Medulla oblongata (tissue), 1 donor: Measurements from ENCODE around the gene RPS26.

ENCODE experiments used
- DNase-seq: peaks from one replicate; pipeline ENCODE4 v3.0.0-alpha.2; 2015; ENCODE audit errors: extremely low spot score

RPS26 gene

DNA sequence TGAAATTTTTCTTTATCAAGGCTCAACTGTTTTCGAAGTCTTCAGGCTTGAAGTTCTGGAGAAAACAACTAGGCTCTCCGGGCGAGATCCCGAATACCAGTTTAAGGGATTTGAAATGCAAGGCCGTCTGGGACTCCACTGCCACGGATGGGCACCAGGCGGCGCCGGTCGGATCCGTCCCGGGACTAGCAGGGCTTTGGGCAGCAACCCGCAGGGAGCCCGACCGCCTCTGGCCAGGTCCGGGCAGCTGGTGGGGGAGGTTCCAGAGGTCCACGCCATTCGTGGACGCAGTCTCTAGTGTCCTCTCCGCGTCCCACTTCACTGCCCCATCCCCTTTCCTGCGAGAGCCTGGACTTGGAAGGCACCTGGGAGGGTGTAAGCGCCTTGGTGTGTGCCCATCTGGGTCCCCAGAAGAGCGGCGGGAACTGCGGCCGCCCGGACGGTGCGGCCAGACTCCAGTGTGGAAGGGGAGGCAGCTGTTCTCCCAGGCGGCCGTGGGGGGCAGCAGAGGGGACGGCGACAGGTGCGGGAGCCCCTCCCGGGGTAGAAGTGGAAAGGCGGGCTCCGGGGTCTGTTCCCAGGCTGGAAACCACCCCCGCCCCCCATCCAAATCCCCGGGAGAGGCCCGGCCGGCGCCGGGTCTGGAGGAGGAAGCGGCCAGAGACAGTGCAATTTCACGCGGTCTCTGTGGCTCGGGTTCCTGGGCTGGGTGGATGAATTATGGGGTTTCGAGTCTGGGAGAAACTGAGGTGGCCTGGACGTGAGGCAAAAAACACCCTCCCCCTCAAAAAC is 37.4 kb downstream of the RPS26 start:
- DNase-seq: peak; percentile 85

- DNase-seq: peak; percentile 76
These were observed 38.2 kb downstream of the RPS26 start, which contains the start of gene ERBB3 for GRCh38 chr12:56079723-56080555. TSS of gene ERBB3 (plus strand) at chr12:56080165. CDS start at chr12:56080301, 136 bp downstream.

GRCh38 chr12:56080556-56081138 is 38.9 kb downstream of the RPS26 start:
- DNase-seq: no peak

DNA sequence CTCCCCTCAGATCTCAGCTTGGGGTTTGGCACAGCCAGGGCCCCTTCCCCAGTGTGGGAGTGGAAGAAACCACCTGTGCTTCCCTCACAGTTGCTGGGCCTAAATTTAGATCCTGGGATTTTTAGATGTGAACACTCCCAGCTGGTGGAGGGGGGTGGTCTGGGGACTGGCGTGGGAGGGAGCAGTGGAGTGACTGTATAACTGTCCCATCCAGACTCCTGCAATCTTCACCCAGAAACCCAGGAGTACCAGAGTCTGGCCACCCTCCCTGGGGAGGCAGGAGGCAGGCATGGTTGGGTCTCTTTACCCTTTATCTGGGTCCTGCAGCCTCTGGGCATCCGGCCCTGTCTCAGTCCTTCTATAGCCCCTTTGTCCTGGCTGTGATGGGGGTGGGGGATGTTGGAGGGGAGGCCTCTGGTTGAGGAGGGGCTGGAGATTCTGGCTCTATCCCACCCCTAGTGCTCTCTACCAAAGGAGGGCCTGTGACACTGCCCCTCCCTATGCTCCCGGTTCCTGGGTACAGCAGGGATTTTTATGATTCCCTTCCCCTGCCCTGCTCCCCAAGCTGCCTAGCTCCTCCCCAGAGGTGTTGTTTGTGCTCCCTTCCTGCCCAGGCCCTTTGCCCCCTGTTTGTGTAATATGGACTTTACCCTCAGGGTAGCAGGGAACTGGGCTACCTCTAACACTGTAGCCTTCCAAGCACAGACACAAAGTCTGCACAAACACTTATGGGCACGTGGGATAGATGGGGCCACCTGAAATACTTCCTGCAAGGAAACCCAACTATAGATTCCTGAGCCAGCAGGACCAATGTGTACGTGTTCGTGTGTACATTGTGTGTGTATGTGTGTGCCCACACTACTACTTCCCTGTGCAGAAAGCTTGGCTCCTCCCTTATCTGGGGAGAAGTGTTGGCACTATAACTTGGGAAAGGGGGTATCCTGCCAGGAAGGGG is 40.0 kb downstream of the RPS26 start:
- peak; percentile 79 for DNase-seq

- no peak for DNase-seq
These were observed 40.7 kb downstream of the RPS26 start for GRCh38 chr12:56082382-56082781.

DNA sequence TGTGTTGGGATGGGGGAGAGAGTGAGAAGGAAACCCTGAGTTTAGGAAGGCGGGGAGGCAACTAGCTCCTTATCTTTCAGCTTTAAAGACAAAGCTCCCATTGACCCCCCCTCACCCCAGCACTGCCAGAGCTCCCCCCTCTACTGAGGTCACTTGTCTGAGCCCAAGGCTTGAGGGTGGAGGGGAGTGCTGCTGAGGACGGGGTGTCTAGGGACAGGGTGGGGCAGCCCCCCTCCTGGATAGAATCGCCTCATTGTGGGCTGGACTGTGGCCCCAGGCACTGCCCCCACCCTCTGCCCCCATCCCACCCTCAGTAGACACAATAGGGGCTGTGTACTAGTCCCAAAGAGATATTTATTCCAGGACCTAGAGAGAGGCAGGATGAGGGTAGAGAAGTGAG is 41.2 kb downstream of the RPS26 start:
- DNase-seq: peak; percentile 93

DNA sequence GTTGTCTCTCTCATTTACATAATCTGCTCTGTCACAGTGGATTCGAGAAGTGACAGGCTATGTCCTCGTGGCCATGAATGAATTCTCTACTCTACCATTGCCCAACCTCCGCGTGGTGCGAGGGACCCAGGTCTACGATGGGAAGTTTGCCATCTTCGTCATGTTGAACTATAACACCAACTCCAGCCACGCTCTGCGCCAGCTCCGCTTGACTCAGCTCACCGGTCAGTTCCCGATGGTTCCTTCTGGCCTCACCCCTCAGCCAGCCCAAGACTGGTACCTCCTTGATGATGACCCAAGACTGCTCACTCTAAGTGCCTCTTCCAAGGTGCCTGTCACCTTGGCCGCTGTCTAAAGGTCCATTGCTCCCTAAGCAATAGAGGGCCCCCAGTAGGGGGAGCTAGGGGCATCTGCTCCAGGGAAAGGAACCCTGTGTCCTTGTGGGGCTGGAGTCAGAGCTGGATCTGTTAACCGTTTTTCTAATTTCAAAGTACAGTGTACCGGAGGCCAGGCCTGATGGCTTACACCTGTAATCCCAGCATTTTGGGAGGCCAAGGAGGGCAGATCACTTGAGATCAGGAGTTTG is 43.3 kb downstream of the RPS26 start:
- peak; percentile 18 for DNase-seq

GRCh38 chr12:56086096-56086495 is 44.4 kb downstream of the RPS26 start:
- DNase-seq: no peak

DNA sequence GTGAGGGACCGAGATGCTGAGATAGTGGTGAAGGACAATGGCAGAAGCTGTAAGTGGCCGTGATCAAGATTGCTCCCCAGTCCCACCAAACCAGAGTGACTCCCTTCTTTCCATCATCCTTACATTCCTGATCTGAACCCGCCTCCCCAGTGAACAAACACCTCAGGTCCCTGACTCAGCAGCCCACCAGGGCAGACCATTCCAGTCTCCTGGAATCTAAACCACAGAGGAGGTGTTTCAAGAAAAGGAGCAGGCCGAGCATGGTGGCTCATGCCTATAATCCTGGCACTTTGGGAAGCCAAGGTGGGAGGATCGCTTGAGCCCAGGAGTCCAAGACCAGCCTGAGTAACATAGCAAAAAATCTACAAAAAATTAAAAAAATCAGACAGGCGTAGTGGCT is 44.9 kb downstream of the RPS26 start:
- DNase-seq: no peak

- no peak for DNase-seq
These were observed 45.5 kb downstream of the RPS26 start for GRCh38 chr12:56087220-56087619.
